GM12872 (cell line): ENCODE data around the gene DDX10.

Source experiments
- CTCF ChIP-seq: IDR thresholded peaks from 3 replicates; pipeline ENCODE4 v1.5.1; 2011; ENCODE audit warnings: low read depth, mild to moderate bottlenecking, low read length, moderate library complexity; ENCODE audit not compliant: insufficient read depth

The DDX10 gene

DNA sequence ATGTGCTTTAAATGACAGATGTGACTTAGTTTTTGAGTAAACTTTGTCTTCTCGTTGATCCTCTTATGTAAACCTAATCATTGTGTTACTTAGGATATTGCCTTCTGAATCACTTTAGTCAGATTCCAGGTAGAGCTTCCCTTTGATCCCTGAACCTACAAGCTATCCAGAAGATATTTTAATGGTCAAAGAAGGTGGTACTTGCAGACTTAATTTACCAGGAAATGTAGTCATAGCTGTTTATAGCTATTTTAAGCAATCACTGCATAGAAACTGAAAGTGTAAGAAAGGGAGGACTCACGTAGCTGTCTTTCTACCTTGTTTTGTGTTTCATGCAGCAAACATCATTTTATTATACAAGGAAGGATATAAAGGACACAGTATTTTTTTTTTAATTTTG lies 189.5 kb downstream of the DDX10 start:
- TF ChIP-seq CTCF: no peak

GRCh38 chr11:108857382-108857781 lies 192.5 kb downstream of the DDX10 start:
- TF ChIP-seq CTCF: no peak

- no peak for TF ChIP-seq CTCF
Measured at GRCh38 chr11:108858622-108859021, 193.8 kb downstream of the DDX10 start.

GRCh38 chr11:108859510-108859909 lies 194.6 kb downstream of the DDX10 start:
- TF ChIP-seq CTCF: no peak

GRCh38 chr11:108863528-108863927 lies 198.7 kb downstream of the DDX10 start:
- TF ChIP-seq CTCF: no peak

- TF ChIP-seq CTCF: no peak
Measured at GRCh38 chr11:108865406-108865805, 200.5 kb downstream of the DDX10 start.

DNA sequence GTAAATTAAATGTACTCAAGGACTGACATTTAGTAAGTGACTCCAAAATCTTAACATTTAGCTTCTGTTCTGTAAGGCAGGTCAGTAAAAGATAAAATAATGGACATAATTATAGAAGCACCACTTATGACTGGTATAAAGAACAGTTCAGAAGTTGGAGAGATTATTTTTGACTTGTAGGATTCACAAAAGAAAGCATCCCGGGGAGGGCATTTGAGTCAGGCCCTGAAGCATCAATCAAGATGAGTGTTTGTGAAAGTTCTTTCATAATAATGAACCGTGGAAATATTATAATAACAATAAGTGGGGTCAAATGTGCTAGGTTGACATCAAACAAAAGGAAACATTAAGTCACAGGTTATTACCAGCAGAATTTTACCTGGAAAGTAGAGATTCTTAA lies 201.9 kb downstream of the DDX10 start:
- no peak for TF ChIP-seq CTCF
